Ishikawa (cell line): ENCODE results near the gene UNC50.
A peak's percentile ranks its signal among the peaks of the same experiment; 100 is the strongest.

Source experiments
- CEBPB ChIP-seq: IDR thresholded peaks from 2 replicates; pipeline ENCODE4 v1.6.1; 2012
- CREB1 ChIP-seq: IDR thresholded peaks from 2 replicates; pipeline ENCODE4 v1.6.1; 2012; ENCODE audit warnings: low read depth
- EGR1 ChIP-seq: IDR thresholded peaks from 2 replicates; pipeline ENCODE4 v1.6.1; 2012
- EP300 ChIP-seq: IDR thresholded peaks from 2 replicates; pipeline ENCODE4 v1.6.1; 2012; ENCODE audit warnings: borderline replicate concordance
- FOXM1 ChIP-seq: IDR thresholded peaks from 2 replicates; pipeline ENCODE4 v1.6.1; 2012; ENCODE audit warnings: low read depth, borderline replicate concordance
- MAX ChIP-seq: IDR thresholded peaks from 2 replicates; pipeline ENCODE4 v1.6.1; 2012
- NFIC ChIP-seq: IDR thresholded peaks from 2 replicates; pipeline ENCODE4 v1.6.1; 2012
- RAD21 ChIP-seq: IDR thresholded peaks from 2 replicates; pipeline ENCODE4 v1.6.1; 2012; ENCODE audit warnings: low read depth
- REST ChIP-seq: IDR thresholded peaks from 2 replicates; pipeline ENCODE4 v1.6.1; 2012; ENCODE audit warnings: low read depth, mild to moderate bottlenecking
- TAF1 ChIP-seq: IDR thresholded peaks from 2 replicates; pipeline ENCODE4 v1.6.1; 2012; ENCODE audit warnings: low read depth, mild to moderate bottlenecking
- TCF12 ChIP-seq: IDR thresholded peaks from 2 replicates; pipeline ENCODE4 v1.6.1; 2012; ENCODE audit warnings: low read depth
- TEAD4 ChIP-seq: IDR thresholded peaks from 2 replicates; pipeline ENCODE4 v1.6.1; 2012
- USF1 ChIP-seq: IDR thresholded peaks from 2 replicates; pipeline ENCODE4 v1.6.1; 2012
- YY1 ChIP-seq: IDR thresholded peaks from 2 replicates; pipeline ENCODE4 v1.6.1; 2012; ENCODE audit warnings: low read depth
- ZBTB7A ChIP-seq: IDR thresholded peaks from 2 replicates; pipeline ENCODE4 v1.6.1; 2012; ENCODE audit warnings: low read depth

The UNC50 gene

GRCh38 chr2:98589489-98589888 is 18.9 kb upstream of the UNC50 start:
- TF ChIP-seq REST (no peak), RAD21 (no peak), MAX (no peak), EP300 (no peak)

- TF ChIP-seq CREB1 (no peak), USF1 (no peak), EP300 (no peak), CEBPB (no peak), TEAD4 (no peak), MAX (no peak), ZBTB7A (no peak), RAD21 (no peak), EGR1 (no peak), REST (no peak), TCF12 (no peak), YY1 (no peak), NFIC (no peak), FOXM1 (no peak), TAF1 (no peak)
Measured at GRCh38 chr2:98592565-98592964, 15.8 kb upstream of the UNC50 start.

GRCh38 chr2:98598781-98599428 is 9.5 kb upstream of the UNC50 start:
- TF ChIP-seq REST (no peak), TAF1 (no peak), CREB1 (no peak), YY1 (no peak), USF1 (no peak), CEBPB (no peak), NFIC (no peak), MAX (no peak), FOXM1 (no peak), ZBTB7A (no peak), EGR1 (no peak), TEAD4 (no peak)

GRCh38 chr2:98601532-98602132 is 6.8 kb upstream of the UNC50 start:
- TF ChIP-seq RAD21 (peak; percentile 73), TAF1 (no peak)

- TF ChIP-seq NFIC = peak; percentile 79
- TF ChIP-seq EP300 = peak; percentile 25; the same call in 1 of the 2 replicates
- no peak for TF ChIP-seq RAD21
- TF ChIP-seq CEBPB = peak; percentile 70
- no peak for TF ChIP-seq REST
- no peak for TF ChIP-seq YY1
- TF ChIP-seq CREB1 = no peak
- TF ChIP-seq ZBTB7A = no peak
Measured at GRCh38 chr2:98604547-98604946, 3.8 kb upstream of the UNC50 start.
